NCI-H1048 (cell line): ENCODE data around the gene PODXL2.
"Not testable (repeated sequence)": the region's sequence is repeated elsewhere in the genome, so short reads cannot be mapped to it uniquely, and the experiment has no call there.

Experiments
- DNase-seq: peaks from one replicate; lab custom pipeline; 2025; lab: John Stamatoyannopoulos, UW

PODXL2 gene

DNA sequence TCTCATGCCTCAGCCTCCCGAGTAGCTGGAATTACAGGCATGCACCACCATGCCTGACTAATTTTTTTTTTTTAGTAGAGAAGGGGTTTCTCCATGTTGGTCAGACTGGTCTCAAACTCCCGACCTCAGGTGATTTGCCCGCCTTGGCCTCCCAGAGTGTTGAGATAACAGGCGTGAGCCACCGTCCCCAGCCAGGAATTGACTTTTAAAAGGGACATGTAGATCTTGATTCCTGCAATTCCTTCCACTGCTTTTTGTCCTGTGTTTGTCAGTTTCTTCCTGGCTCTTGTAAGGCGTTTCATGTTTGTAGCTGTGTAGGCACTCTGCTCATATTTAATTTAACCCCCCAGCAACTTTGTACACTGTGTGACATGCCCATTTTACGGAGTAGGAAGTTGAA, 23.4 kb upstream of the PODXL2 start:
- DNase-seq, result not testable (repeated sequence)

DNA sequence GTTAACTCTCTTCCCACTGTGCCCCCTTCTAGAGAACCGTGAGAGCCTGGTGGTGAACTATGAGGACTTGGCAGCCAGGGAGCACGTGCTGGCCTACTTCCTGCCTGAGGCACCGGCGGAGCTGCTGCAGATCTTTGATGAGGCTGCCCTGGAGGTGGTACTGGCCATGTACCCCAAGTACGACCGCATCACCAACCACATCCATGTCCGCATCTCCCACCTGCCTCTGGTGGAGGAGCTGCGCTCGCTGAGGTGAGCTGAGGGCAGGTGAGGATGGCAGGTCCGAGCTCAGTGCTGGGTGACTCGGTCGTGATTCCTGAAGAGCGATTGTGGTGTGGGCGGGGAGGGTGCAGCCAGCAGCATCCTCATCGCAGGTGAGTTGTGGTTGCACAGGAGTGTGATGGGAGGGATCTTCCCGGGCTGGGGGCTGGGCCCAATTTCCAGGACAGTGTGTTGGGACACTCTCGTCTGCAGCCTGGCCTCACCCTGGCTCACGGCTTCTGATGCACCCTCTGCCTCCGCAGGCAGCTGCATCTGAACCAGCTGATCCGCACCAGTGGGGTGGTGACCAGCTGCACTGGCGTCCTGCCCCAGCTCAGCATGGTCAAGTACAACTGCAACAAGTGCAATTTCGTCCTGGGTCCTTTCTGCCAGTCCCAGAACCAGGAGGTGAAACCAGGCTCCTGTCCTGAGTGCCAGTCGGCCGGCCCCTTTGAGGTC, 22.7 kb upstream of the PODXL2 start:
- DNase-seq, result no peak

DNA sequence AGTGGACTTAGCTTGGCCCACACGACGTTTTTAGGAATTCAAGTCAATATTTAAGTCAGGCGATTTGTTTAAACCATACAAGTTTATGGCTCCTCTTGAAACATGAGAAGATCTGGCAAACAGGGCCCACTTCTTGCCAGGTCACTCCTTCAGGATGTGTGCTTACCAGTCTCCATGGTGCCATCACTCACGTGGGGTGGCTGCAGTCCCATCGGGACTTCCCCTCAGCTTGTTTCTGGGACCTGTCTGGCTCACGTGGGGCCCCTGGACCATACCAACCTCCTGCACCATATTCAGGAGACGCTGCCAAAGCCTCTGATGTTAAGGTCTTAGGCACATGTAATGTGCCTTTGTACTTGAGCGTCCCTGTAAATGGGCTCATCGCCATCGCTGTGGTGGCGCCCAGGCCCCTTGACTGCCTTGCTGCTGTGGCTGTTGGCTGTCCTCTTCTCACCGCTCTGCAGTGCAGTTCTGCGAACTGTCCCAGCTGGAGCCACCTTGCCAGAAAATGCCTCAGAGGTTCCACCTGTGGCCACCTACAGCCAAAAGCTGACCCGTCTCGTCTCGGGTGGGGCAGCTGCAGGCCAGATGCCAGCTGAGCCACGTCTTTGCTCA, 21.9 kb upstream of the PODXL2 start:
- no peak for DNase-seq

DNA sequence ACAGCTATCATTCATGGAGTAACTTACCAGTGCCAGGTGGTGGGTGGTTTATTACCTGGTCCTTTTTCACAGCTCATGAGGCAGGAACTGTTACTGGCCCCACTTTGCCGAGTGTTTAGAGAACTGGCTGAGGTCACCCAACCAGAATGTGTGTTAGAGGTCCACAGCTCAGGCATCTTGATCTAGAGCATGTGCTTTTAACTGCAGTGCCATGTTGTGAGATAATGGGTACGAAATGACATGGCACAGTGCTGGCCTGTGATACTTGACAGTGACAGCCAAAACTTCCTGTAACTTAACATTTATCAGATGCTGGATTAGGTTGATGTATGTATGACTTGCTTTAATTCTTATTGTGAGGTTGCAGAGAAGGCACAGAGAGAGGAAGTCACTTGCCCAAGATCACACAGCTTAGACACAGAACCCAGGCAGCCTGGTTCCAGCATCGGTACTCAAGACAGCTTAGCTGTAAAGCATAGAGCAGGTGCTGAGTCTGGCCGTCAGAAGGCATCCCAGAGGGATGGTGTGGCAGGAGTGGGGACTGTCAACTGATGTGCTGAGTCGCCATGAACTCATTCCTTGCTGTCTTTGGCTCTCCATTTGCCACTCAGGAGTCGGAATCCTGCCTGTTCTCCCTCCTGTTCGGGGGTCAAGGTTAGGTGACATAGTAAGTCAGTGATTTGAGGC, 21.2 kb upstream of the PODXL2 start:
- DNase-seq, result no peak

DNA sequence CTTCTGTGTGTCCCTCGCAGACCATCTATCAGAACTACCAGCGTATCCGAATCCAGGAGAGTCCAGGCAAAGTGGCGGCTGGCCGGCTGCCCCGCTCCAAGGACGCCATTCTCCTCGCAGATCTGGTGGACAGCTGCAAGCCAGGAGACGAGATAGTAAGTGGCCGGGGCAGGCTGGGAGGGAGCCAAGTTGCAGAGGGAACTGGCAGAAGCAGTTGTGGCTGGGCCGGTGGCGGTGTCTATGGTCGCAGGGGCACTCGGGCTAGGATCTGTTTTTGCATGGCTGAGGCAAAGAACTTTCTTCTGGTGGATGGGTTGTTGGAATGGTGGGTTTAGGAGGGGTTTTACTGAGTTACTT, 20.6 kb upstream of the PODXL2 start:
- no peak for DNase-seq

DNA sequence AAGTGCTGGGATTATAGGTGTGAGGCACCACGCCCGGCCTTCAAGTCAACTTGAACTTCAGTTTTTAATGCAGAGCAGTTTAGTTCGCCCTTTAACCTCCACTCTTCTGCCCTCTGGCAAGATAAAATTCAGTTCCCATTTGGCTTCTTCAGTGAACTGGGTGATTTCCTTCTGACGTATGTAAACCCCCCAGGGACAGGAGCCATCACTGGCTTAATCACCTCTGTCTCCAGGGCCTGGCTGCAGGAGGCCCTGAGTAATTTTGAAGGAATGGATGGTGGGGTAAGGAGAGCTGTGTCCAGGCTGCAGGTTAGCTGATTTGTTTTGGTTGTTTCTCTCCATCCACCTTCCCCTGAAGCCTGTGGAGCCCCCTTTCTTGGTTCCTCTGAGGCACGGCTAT, 18.9 kb upstream of the PODXL2 start:
- DNase-seq, result no peak

DNA sequence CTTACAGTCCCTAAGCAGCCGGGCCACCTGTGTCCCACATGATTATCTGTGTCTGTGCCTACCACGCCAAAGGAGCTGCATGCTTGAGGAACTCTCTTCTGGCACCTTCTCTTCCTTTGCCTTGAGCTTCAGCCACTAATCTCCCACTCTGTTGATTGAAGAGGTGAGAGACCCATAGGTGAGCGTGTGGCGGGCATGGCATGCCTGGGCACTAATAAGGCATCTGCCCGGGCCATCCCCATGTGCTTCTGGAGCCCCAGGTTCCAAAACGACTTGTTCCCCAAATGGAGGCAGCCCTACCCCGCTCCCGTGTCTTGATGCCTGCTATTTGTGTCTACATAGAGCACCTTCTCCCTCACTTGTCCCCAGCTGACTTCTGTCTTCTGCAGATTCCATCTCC, 17.7 kb upstream of the PODXL2 start:
- no peak for DNase-seq

DNA sequence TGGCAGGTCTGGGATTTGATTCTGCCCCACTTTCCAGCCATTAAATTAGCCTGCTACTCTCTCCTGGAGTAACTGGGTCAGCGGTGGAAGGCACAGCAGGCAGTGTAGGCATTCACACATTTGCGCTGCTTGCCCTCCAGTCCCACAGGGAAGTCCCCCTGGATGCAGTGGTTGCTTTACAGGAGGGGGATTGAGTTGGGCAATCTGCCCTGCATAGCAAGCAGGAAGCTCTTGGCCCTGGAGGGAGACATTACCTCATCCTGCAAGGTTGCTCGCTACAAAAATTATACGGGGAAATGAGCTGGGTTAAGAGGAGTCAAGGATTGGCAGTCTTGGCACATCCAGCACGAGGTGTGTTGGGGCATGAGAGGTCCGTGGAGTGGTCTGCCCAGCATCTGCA, 16.0 kb upstream of the PODXL2 start:
- DNase-seq, result no peak

DNA sequence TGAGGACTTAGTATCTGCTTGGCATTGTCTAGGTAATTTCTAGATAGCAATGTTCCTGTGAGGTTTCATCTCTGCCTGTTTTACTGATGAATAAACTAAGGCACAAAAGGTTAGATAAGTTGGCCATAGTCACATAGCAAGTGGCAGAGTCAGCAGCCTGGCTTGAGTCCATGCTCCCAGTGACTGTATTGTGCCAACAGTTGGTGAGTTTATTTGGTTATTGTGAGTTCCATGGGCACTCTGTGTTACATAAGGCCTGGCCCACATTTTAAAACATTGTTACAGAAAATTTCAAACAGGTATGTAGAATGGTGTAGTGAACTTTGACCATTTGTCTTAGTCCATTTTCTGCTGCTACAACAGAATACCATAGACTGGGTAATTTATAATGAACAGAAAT, 15.6 kb upstream of the PODXL2 start:
- no peak for DNase-seq

DNA sequence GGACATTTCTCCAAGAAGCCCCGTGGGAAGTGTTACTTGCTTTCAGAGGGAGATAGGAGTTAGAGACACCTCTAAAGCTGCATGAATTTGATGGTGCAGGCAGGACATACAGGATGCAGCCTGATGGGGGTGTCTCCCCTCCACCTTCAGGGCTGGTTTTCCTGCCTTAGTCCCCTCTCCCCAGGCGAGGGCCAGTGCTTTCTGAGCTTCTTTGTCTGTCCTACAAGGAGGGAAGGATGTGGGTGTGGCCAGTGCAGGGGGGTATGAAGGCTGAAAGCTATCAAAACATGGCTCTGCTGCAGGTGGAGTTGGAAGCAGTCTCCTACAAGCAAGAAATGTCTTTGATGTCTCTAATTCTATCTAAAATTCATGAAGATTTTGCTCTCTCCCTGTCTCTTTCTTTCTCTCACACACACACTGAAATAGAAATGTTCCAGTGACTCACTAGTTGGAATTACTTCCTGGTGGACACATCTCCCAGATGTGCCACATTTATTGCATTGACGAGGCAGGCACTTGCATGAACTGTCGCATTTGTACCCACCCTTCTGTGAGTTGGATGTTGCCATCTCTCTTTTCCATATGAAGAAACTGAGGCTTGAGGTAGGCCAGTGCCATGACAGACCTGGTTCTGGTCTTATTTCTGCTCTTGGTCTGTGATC, 13.9 kb upstream of the PODXL2 start:
- DNase-seq, result no peak

DNA sequence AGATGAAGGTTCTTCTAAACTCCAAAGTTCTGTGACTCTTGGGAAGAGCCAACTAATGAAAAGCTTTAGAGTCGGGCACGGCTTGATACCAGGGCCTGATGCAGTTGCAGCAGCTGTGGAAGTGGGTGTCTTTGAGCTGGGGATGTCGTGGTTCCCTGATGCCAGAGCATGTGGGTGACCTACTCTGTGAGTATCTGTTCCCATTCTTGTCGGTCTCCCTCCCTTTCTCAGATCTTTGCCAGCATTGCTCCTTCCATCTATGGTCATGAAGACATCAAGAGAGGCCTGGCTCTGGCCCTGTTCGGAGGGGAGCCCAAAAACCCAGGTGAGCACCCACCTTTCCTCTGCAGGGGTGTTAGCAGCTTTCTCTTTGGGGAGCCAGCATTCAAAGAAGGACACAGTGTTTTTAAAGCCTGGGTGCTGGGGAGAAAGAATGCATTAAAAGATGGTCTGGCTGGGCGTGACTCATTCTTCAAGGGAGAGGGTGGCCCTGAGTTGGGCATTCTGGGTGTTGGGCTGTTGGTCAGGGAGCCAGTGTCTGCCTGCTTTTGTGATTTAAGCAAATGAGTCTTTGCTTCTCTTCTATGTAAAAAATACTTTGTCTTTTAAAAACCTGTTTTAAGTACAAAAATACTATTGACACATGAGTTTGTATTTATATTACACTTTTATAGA, 13.2 kb upstream of the PODXL2 start:
- DNase-seq, result no peak

DNA sequence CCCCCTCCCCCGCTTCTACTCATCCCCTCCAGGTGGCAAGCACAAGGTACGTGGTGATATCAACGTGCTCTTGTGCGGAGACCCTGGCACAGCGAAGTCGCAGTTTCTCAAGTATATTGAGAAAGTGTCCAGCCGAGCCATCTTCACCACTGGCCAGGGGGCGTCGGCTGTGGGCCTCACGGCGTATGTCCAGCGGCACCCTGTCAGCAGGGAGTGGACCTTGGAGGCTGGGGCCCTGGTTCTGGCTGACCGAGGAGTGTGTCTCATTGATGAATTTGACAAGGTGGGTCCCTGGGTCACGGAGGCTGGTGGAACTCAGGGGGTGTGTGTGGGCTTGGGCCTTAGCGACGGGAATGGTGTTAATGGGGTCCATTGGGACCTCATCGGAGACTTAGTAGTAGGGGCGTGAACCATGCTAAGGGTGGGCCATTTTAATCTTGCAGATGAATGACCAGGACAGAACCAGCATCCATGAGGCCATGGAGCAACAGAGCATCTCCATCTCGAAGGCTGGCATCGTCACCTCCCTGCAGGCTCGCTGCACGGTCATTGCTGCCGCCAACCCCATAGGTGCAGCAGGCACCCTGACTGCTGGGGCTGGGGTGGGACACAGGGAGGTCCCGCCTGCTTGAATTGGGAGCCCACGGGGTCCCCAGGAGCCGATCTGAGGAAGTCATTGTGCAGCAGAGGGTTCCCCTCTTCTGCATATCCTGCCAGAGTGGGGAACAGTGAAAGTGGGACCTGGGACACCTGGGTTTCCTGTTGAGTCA, 12.0 kb upstream of the PODXL2 start:
- DNase-seq, result no peak

DNA sequence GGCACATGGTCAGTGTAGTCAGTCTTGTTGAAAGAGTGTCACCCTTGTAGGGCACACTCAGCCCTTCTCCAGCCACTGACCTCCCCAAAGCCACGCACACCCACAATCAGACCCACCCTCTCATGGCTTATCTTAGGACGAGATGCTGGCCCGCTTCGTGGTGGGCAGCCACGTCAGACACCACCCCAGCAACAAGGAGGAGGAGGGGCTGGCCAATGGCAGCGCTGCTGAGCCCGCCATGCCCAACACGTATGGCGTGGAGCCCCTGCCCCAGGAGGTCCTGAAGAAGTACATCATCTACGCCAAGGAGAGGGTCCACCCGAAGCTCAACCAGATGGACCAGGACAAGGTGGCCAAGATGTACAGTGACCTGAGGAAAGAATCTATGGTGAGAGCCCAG, 10.1 kb upstream of the PODXL2 start:
- DNase-seq, result no peak

DNA sequence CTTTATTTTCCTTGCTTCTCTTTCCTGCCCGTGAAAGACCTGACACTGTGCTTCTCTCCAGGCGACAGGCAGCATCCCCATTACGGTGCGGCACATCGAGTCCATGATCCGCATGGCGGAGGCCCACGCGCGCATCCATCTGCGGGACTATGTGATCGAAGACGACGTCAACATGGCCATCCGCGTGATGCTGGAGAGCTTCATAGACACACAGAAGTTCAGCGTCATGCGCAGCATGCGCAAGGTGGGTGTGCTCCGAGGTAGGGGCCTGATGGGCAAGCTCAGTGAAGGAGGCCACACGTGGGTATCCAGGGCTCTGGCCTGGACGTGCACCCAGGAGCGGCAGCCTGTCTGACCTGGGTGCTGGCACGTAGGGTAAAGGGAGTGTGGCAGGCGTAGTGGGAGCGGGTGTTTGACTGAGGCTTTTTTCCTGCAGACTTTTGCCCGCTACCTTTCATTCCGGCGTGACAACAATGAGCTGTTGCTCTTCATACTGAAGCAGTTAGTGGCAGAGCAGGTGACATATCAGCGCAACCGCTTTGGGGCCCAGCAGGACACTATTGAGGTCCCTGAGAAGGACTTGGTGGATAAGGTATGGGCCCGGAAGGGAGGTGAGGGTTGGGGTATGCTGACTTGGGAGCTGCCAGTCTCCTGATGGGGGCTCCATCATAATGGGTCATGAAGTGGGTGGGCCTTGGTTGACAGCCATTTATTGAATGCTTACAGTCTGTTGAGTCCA, 8.2 kb upstream of the PODXL2 start:
- DNase-seq, result no peak

DNA sequence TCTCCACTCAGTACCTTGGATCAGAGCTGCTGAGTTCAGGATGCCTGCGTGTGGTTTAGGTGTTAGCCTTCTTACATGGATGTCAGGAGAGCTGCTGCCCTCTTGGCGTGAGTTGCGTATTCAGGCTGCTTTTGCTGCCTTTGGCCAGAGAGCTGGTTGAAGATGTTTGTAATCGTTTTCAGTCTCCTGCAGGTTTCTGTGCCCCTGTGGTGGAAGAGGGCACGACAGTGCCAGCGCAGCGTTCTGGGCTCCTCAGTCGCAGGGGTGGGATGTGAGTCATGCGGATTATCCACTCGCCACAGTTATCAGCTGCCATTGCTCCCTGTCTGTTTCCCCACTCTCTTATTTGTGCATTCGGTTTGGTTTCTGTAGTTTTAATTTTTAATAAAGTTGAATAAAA, 7.0 kb upstream of the PODXL2 start:
- no peak for DNase-seq

DNA sequence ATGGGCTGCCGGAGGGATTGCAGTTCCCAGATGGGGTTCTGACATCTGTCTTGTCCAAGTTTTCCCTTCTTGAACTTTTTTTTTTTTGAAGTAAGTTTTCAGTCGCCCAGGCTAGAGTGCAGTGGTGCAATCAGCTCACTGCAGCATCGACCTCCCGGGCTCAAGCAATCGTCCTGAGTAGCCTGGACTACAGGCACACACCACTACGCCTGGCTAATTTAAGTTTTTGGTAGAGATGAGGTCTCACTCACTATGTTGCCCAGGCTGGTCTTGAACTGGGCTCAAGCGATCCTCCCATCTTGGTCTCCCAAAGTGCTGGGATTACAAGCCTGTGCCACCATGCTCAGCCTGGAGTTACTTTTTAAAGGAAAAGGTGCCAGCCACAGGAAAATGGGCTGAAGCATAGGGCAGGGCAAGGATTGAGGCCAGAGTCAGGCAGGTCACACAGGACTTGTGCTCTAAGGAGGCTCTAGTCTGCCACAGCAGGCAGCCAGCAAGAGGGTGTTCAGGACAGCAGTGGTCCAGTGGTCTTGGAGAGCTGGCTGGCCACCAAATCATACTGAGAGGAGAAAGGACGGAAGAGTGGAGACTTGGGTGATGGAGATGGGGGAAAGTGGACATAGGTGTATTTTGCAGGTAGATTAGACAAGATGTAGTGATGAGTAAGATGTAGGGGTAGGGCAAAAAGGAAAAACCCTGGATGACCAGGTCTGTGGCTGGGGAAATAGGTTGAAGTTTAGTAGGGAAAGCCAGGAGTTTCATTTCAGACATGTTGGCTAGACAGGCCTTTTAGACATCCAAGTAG, 6.0 kb upstream of the PODXL2 start:
- DNase-seq, result no peak

DNA sequence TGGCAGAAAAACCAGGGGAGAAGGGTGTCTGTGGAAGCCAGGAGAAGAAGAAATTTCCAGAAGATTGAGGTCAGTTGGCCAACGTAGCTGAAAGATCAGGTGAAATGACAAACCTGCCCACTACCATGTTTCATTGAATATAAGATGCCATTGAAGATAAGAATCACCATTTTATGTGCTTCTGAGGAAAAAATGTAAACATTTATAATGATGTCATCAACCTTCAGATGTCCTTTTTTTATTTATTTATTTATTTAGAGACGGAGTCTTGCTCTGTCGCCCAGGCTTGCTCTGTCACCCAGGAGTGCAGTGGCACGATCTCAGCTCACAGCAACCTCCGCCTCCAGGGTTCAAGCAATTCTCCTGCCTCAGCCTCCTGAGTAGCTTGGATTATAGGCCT, 4.9 kb upstream of the PODXL2 start:
- DNase-seq, result no peak

DNA sequence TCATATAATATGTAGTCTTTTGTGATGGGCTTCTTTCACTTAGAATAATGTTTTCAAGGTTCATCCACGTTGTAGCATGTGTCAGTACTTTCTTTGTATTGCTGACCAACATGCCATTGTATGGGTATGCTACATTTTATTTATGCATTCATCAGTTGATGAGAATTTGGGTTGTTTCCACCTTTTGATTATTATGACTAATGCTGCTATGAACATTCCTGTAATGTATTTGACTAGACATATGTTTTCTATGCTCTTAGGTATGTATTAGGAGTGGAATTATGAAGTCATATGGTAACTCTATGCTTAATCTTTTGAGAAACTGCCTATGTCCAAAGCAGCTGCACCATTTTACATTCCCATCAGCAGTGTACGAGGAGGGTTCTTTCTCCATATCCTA, 3.2 kb upstream of the PODXL2 start:
- DNase-seq, result no peak

DNA sequence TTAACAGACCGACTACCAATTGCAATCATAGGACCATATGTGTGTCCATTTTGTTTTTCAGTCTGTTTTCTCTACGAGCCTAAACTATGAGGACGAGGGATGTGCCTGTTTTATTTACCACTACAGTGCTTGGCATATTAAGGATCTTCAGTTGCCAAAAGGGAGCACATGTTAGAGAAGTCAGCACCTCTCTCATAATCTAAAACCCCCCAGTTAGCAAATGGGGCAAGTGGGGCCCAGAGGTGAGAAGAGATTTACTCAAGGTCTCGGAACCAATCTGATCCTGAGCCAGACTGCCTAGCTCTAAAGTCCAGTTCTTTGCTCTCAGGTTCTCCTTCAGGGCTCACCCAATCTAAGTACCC, 578 bp upstream of the PODXL2 start:
- no peak for DNase-seq
